MM.1S (cell line): ENCODE data around the gene C11orf21.

Experiments
- CTCF ChIP-seq: fragments of 300-600 bp; sonication (generic); IDR thresholded peaks from 2 replicates; pipeline ENCODE4 v1.5.1; 2016; ENCODE audit warnings: antibody characterized with exemption, low read length, mixed read lengths
- EZH2 ChIP-seq: fragments of 300-600 bp; sonication (generic); optimal IDR thresholded peaks from 2 replicates; pipeline ENCODE3; 2017; ENCODE audit warnings: low read depth, mild to moderate bottlenecking, antibody characterized with exemption, low read length, mixed read lengths

GRCh38 chr11:2318707-2319106, 17.0 kb upstream of the C11orf21 start:
- TF ChIP-seq CTCF (no peak), EZH2 (no peak)
